GM12865 (cell line): ENCODE data around the gene CRIM1.

Source experiments
- DNase-seq: peaks from one replicate; pipeline ENCODE4 v3.0.0; 2010; ENCODE audit warnings: low read depth
- H3K4me3 ChIP-seq: 2 replicates; pipeline ENCODE4 v1.5.1; 2011; ENCODE audit warnings: mild to moderate bottlenecking, low read depth, low read length, control low read depth
- CTCF ChIP-seq: IDR thresholded peaks from 2 replicates; pipeline ENCODE4 v1.5.1; 2011; ENCODE audit warnings: low read length, control low read depth, low read depth, inconsistent platforms; ENCODE audit not compliant: insufficient read depth; ENCODE audit errors: missing control alignments

CRIM1 gene

DNA sequence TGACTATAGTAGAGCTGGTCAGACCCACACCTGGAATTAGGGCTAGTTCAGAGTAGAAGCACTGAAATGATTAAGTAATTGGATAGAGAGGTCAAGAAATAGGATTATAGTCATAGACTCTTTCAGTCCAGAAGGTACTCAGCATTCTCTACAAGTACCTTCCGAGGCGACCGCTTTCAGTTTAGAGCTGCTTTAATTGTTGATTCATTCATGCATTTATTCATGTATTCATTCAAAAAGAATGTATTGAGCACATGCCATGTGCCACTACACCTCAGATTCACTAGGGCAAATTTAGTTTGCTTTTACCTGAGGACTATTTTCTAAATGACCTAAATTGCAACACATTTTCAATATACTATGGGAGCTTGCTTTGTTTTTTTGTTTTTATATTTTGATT is 48.7 kb downstream of the CRIM1 start:
- TF ChIP-seq CTCF: no peak
- H3K4me3 ChIP-seq: no peak overlapping the region
- no peak for DNase-seq

DNA sequence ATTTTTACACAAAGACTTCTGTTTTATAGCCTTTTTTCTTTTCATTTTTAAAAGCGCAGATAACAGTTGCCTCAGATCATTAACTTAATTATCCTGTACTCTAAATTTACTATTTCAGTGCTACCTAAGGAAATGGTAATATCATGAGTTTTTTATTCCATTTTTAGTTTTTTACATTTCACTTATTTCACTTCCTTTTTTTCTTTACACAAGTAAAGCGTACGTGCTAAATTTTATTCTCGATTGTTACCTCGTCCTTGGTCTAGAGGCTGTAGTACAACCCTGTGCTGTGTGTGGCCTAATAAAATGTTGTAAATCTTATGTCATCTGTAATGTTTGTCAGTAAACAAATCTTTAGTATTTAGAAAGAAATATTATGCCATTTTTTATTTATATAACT is 49.2 kb downstream of the CRIM1 start:
- no peak for DNase-seq
- no peak for TF ChIP-seq CTCF
- H3K4me3 ChIP-seq: no peak overlapping the region

DNA sequence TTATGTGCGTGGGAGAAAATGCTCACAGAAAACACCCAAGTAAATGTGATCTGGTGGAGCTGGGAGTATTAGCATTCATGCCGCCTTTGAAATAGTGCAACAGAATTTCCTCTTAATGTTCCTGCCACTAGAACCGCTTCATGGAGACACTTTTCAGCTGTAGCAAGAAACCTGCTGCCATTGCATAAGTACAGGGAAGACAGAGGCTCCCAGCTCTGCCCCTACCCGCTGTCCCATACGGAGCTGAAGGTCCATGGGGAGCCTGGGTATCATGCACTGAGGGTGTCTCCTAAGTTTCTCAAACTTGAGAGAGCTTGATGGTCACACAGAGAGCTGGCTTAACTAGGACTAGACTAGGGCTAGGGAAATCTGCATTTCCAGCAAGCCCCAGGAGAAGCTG is 49.6 kb downstream of the CRIM1 start:
- TF ChIP-seq CTCF: no peak
- no peak overlapping the region for H3K4me3 ChIP-seq
- DNase-seq: no peak

- TF ChIP-seq CTCF: no peak
- DNase-seq: no peak
- no peak overlapping the region for H3K4me3 ChIP-seq
These were observed 50.7 kb downstream of the CRIM1 start for GRCh38 chr2:36406296-36406695.

DNA sequence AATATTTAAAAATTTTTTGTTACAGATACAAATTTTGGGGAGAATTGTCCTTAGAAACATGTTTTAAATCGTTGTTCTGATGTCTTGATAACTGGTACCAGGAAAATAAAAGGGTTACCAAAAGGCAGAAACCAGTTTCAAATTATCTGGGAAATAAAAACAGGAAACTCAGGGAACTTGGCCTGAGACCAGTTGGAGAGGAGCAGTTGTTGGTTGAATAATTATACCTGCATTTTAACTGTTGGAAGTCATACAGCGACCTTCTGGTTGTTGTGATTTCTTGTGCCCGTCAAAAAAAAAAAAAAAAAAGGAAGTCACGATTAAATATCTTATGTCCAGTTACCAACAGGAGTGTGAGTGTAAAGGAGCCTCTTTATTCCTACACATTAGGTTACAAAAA is 51.8 kb downstream of the CRIM1 start:
- TF ChIP-seq CTCF: no peak
- DNase-seq: no peak
- no peak overlapping the region for H3K4me3 ChIP-seq

GRCh38 chr2:36408198-36408703 is 52.7 kb downstream of the CRIM1 start:
- no peak for DNase-seq
- TF ChIP-seq CTCF: no peak
- no peak overlapping the region for H3K4me3 ChIP-seq

GRCh38 chr2:36409335-36409734 is 53.8 kb downstream of the CRIM1 start:
- no peak for DNase-seq
- H3K4me3 ChIP-seq: no peak overlapping the region
- no peak for TF ChIP-seq CTCF
